MM.1S (cell line): ENCODE results near the gene MGAT4D.

Source experiments
- CTCF ChIP-seq: fragments of 300-600 bp; sonication (generic); IDR thresholded peaks from 2 replicates; pipeline ENCODE4 v1.5.1; 2016; ENCODE audit warnings: antibody characterized with exemption, low read length, mixed read lengths
- EZH2 ChIP-seq: fragments of 300-600 bp; sonication (generic); optimal IDR thresholded peaks from 2 replicates; pipeline ENCODE3; 2017; ENCODE audit warnings: low read depth, mild to moderate bottlenecking, antibody characterized with exemption, low read length, mixed read lengths

DNA sequence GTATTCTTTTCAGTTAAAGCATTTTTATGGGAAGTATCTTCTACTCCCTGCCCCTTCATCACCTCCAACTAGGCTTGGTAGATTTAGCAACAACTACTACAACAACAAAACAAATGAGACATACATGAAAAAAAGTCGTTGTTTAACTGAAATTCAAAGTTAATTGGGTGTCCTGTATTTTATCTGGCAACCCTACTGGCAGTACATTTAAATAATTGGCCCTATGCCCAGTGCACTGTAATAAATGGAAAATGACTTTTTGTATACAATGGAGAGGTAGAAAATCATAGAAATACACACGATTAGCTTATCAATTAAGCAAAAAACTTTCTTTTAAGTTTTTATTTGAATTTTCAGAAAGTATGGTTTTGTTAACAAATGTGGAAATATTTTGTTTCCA, 49.3 kb downstream of the MGAT4D start:
- TF ChIP-seq CTCF (no peak), EZH2 (no peak)
